OCI-M1 (cell line): Measurements from ENCODE around the gene CCDC88C.

Source experiments
- DNase-seq: peaks from one replicate; lab custom pipeline; 2025; lab: John Stamatoyannopoulos, UW

The CCDC88C gene

DNA sequence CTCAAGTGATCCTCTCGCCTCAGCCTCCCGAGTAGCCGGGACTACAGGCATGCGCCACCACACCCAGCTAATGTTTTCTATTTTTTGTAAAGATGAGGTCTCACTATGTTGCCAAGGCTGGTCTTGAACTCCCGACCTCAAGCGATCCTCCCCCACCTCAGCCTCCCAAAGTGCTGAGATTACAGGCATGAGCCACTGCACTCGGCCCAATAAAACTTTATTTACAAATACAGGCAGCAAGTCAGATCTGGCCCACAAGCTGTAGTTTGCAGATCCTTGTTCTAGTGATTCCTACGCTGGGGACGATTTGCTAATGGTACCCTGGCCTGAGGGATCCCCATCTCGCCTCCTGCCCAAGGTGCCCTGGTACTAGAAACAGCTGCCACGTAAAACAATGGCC is 74.6 kb downstream of the CCDC88C start:
- DNase-seq: no peak

DNA sequence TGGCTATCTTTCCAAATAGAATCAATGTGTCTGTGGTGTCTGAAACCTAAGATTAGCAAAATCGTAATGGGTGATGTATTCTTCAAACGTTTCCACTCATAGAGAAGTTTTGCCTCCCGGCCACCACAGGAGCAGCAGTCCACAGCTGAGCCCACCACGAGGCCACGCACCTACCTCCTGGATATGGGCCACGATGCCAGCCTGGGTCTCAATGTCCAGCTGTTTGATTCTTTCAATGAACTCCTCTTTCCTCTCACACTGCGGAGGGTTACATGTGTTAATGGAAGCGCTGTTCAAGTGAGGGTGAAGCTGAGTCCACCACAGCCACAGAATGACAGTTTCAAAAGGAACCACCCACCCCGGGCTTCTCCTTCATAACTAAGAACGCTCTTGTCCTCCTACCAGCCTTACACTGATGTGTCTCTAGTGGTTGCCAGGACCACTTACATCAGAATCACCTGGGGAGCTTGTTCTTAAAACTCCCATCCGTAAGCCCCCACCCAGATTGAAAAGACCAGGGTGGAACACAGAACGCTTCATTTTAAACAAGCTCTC is 75.3 kb downstream of the CCDC88C start:
- no peak for DNase-seq

DNA sequence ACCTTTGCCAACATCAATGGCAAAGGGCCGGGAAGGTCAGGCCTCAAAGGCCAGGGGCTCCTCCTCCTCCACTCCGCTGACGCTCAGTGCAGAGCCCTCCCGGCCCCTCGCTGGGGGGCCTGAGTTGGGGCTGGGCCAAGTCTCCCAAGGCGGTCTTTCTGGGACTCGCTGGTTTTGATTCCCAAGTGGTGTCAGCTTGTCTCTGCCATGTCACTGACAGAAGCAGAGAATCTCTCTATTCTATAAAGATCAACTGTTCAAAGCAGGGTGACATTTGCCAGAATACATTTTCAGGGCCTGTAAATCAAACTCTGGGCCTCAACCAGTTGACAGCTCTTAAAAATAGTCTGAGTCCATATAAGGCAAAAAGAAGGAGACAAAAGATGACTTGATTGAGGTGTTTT is 75.9 kb downstream of the CCDC88C start:
- DNase-seq: no peak

DNA sequence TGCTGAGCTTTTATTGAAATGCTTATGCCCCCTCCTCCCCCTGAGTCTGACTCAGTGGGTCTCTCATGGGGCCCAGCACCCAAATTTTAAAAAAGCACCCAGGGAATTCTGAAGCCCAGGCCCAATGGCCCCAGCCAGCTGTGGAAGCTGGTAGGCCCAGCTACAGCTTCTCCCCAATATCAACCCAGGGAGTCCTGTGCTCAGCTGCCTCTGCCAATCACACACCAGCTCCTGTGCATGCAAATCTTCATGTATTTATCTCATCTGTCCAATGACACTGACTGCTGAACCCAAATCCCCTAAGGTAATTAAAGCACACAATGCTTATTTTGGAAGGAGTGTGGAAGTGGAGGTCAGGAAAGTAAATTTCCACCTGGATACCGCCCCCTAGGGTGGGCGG is 76.3 kb downstream of the CCDC88C start:
- no peak for DNase-seq

DNA sequence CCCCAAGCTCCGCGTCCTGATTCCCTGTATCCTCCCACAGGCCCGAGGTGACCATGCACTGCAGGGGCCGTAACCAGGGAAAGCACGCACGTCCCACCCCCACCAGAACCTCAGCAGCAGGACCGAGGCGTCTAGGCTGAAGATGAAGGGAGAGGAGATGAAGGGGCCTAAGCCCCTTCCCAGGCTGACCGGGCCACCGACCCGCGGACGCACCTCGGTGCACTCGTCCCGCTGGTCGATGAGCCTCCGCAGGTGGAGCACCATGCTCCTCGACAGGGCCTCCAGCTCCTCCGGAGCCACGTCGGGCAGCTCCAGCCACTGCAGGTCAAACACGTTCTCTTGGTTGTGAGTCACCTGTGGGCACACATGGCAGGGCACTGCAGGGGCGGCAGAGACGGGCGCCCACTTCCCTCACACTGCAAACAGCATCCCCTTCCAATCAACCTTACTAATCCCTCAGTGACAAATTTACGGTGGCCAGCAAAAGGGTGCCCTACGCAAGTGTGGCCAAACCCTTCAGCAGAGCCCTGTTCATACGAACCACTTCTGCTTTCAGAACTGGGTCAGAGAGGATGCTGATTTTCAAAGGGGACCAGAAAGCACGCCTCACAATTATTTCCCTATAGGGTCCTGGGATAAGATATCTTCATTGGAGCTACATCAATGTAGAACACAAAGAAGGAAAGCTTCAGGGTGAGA is 77.8 kb downstream of the CCDC88C start:
- DNase-seq: no peak

DNA sequence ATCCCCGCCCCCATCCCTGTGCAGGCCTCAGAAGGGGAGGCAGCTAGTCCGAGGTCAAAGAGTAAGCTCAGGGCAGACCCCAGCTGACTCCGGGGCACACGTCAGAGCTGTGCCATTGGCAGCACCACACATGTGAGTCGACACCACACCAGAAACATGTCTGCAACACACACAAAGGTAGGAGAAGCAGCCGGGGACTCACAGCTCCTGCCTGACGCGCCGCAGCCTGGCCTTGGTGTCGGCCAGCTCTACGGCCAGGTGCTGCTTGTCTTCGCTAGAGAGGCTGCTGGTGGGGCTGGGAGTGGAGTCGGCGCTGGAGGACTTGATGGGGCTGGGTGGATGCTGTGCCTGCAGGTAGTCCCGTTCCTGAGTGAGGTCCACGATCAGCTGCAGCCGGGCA is 78.5 kb downstream of the CCDC88C start:
- no peak for DNase-seq

DNA sequence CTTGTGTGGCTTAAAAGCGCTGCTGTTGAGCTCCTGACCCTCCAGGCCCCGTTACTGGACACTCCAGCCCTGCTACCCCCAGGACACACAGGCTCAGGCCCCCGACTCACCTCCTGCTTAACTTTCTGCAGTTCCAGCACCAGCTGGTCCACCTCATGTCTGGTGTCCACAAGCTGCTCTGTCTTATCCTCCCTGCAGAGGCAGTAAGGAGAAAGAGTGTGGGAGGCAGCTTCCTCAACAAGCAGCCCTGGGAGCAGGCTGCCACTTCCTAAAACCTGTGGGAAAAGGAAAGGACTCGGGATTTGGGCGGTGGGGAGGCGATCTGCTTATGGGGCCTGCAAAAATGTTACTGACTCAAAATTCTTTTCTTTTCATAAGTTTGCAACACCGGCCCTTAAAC is 79.2 kb downstream of the CCDC88C start:
- DNase-seq: no peak

DNA sequence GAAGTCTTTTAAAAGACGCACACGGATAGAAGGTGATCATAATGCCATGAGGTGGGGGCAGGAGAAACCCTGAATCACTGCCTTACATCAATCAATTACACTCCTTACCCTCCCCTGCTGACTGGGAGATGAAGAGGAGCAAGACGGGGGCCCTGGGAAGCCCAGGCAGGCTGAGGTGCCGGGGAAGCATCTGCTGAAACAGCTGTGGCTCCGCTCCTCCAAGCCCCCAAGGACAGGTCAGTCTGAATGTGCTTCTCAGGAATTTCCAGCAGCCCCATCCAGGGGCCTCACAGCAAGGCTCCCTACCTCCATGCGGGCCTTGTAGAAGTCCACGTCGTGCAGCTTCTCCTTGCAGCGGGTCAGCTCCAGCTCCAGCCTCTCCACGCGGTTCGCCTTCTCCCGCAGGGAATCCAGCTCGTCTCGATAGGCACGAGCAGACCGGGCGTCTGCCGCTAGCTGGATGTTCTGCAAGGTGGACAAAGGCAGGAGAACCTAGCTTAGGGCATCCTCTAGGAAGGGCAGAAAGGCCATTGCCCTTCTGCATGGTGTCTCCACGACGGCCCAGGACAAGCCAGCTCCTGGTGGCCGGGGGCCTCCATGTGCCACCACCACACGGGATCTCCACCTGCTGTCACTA is 79.8 kb downstream of the CCDC88C start:
- no peak for DNase-seq

DNA sequence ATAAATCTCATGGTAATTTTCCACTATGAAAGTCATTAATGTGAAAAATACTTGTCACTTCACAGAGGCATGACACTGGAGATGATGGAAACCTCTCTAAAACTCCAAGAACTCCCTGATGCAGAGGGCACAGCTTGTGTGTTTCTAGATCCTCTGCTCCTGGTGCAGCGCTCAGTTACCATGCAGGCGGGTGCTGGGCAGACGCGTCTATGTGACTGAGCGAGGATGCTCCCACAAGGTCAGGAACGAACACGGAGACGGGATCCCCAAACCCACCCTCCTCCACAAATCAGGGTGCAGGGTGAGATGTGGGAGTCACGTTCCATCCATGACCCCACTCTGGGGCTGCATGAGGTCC is 81.5 kb downstream of the CCDC88C start:
- DNase-seq: no peak

DNA sequence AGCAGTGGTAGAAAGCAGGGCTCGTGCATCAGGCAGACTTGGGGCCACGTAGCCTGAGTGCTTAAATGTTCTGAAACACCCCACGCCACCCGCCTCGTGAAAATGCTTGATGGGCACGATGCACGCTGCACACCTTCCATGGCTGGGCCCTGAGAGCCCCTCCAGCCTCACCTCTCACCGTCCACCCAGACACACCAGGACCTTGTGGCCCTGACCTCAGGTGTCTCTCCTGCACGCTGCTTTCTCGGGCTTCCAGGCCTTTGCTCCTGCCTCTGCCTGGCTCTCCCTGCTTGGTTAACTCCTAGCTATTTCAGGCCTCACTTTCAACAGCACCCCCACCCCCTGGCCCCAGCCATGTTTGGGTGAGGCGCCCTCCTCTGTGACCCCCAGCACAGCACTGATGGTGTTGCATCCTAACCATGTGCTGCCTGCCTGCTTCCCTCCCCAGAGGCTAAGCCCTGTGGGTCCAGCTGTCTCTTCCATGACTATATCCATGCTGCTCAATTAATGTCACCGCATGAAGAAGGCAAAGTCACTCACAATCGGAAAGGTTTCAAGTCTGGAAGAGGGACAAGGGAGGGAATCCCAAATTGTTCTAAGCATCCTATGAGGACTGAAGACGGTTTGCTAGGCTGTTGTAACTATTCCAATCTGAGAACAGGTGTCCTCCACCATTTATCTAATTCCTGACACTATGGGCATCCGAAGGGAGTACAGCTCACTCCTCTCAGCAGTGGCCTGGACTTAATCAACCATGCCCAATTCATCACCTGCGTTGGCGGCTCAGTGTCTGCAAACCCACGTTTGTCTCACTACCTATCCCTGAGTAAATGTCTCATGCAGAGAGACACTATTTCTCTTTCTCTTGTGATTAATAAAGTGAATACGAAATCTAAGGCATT is 82.2 kb downstream of the CCDC88C start:
- DNase-seq: no peak

DNA sequence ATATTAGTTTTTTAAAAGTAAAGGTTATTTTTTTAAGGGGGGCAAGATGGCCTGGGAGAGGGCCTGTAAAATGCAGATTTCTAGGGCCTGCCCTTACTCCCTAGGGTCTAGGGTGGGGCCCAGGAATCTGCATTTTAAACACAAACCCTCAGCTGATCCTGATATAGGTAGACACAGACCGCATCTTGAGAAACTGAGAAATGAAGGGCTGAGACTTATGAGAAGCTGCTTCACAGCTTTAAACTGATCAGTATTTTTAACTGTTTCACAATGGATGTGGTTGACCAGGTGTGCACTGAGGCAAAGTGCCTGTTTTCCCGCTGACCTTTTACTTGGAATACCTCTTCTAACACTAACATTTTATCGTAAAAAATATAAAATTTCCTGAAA is 84.0 kb downstream of the CCDC88C start:
- DNase-seq: no peak

DNA sequence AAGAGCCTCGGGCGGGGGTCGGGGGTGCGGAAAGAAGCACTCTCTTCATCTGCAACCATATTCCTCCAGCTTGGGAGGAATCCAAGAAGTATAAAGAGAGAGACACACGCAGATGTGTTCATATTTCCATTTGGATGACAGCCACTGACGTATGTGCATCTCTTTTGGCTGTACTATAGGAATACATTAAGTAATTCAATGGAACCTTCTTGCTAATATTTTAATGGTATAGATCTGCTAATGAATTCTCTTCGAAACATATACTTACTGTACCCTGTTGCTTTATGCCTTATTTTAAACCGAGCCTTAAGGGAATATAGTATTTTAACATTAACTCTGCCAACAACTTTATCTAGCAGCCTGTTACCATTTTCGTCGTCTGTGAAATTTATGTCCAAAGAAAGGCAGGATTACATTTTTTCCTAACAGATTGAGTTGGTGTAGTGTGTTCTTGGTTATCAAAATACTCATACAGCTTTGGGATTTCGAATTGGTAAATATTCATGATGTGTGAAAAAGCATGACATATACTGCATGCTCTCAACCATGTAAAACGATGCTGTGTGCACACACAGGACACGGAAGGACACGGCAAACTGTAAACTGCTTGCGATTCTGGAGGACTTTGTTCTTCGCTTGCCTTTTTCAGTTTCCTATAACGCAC is 84.5 kb downstream of the CCDC88C start:
- no peak for DNase-seq

DNA sequence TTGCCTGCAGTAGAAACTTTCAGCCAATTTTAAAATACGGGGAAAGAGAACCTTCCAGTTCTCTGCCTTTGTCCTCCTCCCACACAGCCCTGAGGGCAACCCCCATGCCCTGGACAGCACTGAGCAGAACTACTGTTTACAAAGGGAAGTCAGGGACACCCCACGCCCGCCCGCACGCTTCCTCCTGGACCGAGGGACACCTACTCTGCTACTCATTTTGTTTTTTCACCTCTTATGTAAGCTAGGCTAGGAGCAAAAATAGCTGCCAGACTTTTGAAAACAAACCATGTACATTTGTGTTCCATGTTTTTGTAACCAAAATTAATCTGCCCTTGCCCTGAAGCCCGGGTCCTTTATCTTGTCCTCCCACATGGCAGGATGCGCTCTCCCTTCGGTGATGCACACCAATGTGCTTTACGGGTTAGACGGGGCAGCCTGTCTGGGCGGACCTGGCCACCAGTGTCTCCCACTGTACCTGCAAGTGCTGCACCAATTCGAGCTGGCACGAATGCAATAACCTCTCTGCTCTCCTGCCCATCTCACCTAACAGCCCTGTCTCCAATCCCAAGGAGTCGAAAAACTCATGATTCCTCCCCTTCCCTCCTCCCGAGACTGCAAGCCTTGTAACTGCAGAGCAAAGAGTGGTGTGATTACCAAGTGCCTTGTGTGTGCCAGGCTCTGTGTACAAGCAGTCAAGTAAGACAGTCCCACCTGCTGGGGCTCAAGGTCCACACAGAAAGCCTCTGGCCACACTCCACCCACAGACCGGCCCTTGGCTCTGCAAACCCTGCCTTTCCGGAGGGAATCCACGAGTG is 85.2 kb downstream of the CCDC88C start:
- no peak for DNase-seq

DNA sequence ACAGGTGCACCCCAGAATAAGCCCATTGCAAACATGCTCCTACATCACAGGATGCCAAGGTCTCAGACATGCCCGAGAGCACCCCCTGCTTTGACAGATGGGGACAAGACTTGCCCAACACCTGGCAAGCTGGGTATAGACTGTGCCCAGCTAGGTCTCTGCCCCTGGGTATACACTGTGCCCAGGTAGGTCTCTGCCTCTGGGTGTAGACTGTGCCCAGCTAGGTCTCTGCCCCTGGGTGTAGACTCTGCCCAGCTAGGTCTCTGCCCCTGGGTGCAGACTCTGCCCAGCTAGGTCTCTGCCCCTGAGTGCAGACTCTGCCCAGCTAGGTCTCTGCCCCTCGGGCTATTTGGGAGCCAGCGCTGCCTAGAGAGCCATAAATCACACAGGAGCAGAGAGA is 85.9 kb downstream of the CCDC88C start:
- no peak for DNase-seq

DNA sequence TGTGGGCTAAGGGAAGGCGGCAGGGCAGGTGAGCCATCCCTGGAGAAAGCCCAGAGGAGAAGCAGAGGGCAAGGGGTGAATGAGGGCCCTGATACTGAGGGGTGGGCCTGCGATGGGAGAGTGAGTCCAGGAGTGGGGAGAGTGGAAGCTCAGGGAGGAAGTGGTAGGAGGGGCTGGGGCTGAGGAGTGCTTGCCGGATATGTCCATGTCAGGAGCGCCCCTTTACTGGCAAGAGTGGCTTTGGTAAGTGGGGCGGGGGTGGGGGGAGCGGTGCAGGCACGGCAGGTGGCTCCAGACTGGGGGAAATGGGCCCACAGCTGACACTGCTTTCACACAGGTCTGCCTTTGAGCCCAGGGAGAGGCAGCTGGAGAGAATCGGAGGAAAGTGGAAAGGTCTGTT is 86.8 kb downstream of the CCDC88C start:
- DNase-seq: no peak

DNA sequence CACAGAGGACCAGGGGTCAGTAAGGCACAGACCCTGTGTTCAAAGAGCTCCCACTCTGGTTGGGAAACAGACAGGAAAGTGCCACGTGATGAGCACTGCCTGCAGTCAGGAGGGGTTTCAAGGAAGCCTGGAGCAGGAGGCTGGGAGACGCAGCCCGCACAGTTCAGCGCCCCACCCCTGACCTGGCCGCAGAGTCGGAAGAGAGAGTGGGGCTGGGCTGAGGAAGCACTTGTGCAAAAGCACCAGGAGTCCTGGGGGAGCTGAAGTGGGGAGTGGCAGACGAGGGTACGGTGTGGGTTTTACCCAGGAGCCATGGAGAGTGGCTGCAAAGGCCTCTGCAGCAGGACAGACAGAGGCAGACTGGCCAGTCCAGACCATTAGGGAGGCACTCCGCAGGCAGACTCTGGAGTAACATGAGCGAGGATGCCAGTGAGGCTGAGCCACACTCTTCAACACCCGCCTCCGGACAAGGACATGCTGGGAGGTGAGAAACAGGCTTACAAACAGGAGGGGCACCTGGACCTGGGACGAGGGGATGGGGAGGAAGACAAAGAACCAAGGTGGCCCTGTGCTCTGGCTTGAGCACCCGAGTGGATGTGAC is 87.4 kb downstream of the CCDC88C start:
- DNase-seq: no peak

DNA sequence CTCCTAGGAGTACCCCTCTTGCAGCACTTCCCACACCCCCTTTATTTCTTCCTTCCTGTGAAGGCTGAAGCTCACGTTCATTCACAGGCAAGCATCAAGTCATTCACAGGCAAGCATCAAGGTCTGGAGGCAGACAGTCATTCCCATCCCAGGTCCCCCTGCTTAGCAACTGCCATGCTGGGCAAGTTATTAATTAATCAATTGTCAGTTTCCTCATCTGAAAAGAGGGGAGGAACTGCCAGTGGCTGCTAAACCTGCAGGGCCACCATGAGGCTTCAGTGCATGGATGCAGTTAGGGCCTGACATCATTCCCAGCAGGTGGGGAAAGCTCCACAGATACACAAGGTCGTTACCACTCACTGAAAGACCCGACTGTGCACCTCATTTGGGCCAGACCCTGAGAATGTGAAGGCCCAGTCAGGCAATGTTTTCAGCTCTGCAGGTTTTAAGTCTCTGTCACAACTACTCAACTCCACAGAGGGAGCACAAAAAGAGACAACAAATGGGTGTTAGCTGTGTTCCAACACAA is 88.1 kb downstream of the CCDC88C start:
- no peak for DNase-seq

DNA sequence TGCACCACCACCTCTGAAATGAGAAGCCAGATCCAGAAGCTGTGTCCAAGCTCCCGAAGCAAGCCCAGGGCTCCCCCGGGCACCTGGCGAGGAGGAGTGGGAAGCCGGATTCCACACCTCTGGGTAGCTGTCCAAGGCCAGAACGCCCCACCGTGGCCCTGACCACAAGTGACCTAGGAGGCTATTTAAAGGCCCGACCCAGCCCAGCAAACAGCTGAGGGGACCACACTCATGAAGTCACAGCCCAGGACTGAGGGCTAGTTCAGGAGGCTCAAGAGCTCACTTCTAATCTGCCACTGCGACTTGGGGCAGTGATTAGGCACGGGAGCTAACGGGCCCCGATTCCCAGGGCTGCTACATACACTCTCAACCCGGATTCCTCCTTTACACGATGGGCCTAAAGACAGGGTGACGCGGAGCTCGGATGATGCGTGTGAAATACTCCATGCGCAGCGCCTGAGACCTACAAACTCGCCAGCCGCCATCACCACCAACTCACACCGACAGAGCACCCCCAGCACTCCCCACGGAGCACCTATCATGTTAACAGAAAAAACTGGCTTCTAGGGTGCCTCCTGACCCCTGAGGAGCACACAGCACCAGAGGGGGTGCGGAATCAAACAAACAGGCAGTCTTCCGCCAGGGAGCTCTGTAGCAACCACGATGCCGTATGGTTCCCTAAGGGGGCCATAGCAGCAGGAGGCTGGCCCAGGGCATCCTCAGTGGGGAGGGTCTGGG is 89.1 kb downstream of the CCDC88C start:
- DNase-seq: no peak

DNA sequence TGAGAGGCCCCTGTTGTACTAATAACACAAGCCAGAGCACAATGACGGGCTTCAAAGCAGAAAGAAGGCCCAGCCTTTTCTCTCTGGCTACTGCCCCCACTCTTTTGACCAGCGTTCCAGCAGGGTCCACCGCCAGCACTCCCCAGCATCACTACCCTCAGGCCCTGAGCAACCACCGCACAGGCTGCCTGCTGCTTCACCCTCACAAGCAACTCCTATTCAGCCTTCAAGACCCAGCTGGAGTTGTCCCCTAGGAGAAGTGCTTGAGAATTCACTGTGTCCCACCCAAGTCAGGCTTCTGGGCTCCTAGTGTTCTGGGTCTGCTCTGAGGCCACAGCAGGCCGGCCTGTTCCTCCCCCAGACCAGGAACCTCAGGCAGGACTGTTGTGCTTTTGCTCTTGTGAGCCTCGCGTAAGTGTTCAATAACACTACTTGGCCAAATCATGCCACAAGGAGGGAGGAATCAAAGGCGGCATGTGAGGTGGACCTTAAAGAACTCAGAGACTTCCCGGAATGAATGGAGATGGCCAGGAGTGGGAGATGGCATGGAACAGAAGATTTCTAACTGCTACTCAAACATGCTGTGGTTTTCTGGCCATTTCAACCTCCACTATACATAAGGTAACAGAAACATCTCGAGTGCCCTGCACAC is 89.8 kb downstream of the CCDC88C start:
- DNase-seq: no peak

DNA sequence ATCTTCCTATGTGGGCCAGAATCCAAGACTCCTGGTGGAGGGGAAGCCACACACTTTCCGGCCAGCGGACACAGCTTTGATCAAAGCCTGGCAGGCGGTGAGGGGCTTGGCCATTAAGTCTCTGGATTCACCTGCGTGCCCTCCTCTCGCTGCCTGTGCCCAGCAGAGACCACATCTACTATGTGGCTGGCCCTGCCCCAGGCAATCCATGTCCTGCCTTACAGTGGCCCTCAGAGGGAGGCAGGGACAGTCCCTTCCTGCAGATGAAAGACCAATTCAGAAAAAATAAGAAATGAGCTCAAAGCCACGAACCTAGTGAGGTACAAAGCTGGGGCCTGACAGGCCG is 90.4 kb downstream of the CCDC88C start:
- DNase-seq: no peak
